Liver (tissue), 9 donors: Measurements from ENCODE around the gene OTOA. TPM values are rescaled to one million over a fixed set of nuclear protein-coding genes. Genes with fewer than 3 reads are reported as not detected.
"Not testable (repeated sequence)": the region's sequence is repeated elsewhere in the genome, so short reads cannot be mapped to it uniquely, and the experiment has no call there.

Experiments used
- DNase-seq: peaks from one replicate; pipeline ENCODE4 v3.0.0-alpha.2; 2017; ENCODE audit warnings: low spot score
- H3K27ac ChIP-seq, 2 donors: one replicate each; pipeline ENCODE4 v1.7.0; 2013; ENCODE audit warnings: inconsistent platforms in 2 of 2, low read length in 2 of 2, control low read depth in 1 of 2, low read depth in 1 of 2, mild to moderate bottlenecking in 1 of 2
- H3K27me3 ChIP-seq, 4 donors: one replicate each; pipeline versions ENCODE4 v1.6.1 to v1.7.0; 2013; ENCODE audit warnings: low read length in 3 of 4, inconsistent platforms in 1 of 4, mild to moderate bottlenecking in 1 of 4, moderate library complexity in 1 of 4; ENCODE audit not compliant: control insufficient read depth in 4 of 4, insufficient read depth in 4 of 4
- H3K36me3 ChIP-seq, 4 donors: one replicate each; pipeline versions ENCODE4 v1.6.1 to v1.7.0; 2013; ENCODE audit warnings: low read length in 3 of 4, mild to moderate bottlenecking in 3 of 4, low read depth in 1 of 4, moderate library complexity in 1 of 4; ENCODE audit not compliant: control insufficient read depth in 4 of 4, insufficient read depth in 3 of 4
- H3K4me1 ChIP-seq, 4 donors: one replicate each; pipeline versions ENCODE4 v1.6.1 to v1.7.0; 2013; ENCODE audit warnings: low read length in 3 of 4, mild to moderate bottlenecking in 3 of 4, moderate library complexity in 1 of 4; ENCODE audit not compliant: control insufficient read depth in 4 of 4, insufficient read depth in 4 of 4
- H3K4me3 ChIP-seq, 3 donors: one replicate each; pipeline versions ENCODE4 v1.6.1 to v1.7.0; 2013; ENCODE audit warnings: low read length in 3 of 3, control low read depth in 1 of 3, low read depth in 1 of 3, mild to moderate bottlenecking in 1 of 3
- H3K9ac ChIP-seq, 2 donors: one replicate each; pipeline ENCODE4 v1.7.0; 2013; ENCODE audit warnings: low read length in 2 of 2, mild to moderate bottlenecking in 2 of 2, moderate library complexity in 2 of 2, control low read depth in 1 of 2, low read depth in 1 of 2
- H3K9me3 ChIP-seq, 4 donors: one replicate each; pipeline versions ENCODE4 v1.6.1 to v1.7.0; 2013; ENCODE audit warnings: low read length in 3 of 4; ENCODE audit not compliant: control insufficient read depth in 4 of 4
- EGR1 ChIP-seq, 2 donors: IDR thresholded peaks; 2 replicates each; pipeline ENCODE4 v1.6.1; 2016 to 2018; ENCODE audit warnings: antibody characterized with exemption in 2 of 2, low read depth in 2 of 2
- FOXA1 ChIP-seq: IDR thresholded peaks from 2 replicates; pipeline ENCODE4 v1.6.1; 2016; ENCODE audit warnings: antibody characterized with exemption
- FOXA2 ChIP-seq: IDR thresholded peaks from 2 replicates; pipeline ENCODE4 v1.6.1; 2016; ENCODE audit warnings: antibody characterized with exemption
- GABPA ChIP-seq, 2 donors: IDR thresholded peaks in 1 of 2; conservative IDR thresholded peaks in 1 of 2; 2 replicates each; pipeline ENCODE4 v1.6.1; 2016; ENCODE audit warnings: antibody characterized with exemption in 2 of 2, mild to moderate bottlenecking in 1 of 2, moderate library complexity in 1 of 2
- HNF4A ChIP-seq, 2 donors: conservative IDR thresholded peaks; 2 replicates each; pipeline ENCODE4 v1.6.1; 2016; ENCODE audit warnings: antibody characterized with exemption in 2 of 2, mild to moderate bottlenecking in 2 of 2
- HNF4G ChIP-seq: IDR thresholded peaks from 2 replicates; pipeline ENCODE4 v1.6.1; 2016; ENCODE audit warnings: antibody characterized with exemption
- JUND ChIP-seq, 2 donors: IDR thresholded peaks; 2 replicates each; pipeline ENCODE4 v1.6.1; 2016; ENCODE audit warnings: antibody characterized with exemption in 2 of 2
- NR2F2 ChIP-seq: IDR thresholded peaks from 2 replicates; pipeline ENCODE4 v1.6.1; 2016; ENCODE audit warnings: antibody characterized with exemption
- RAD21 ChIP-seq, 2 donors: IDR thresholded peaks; 2 replicates each; pipeline ENCODE4 v1.6.1; 2016; ENCODE audit warnings: antibody characterized with exemption in 2 of 2, mild to moderate bottlenecking in 2 of 2
- RXRA ChIP-seq, 2 donors: IDR thresholded peaks; 2 replicates each; pipeline ENCODE4 v1.6.1; 2017 to 2018; ENCODE audit warnings: antibody characterized with exemption in 2 of 2, mild to moderate bottlenecking in 1 of 2
- SP1 ChIP-seq: IDR thresholded peaks from 2 replicates; pipeline ENCODE4 v1.6.1; 2018; ENCODE audit warnings: antibody characterized with exemption, mild to moderate bottlenecking
- TAF1 ChIP-seq: conservative IDR thresholded peaks from 2 replicates; pipeline ENCODE4 v1.6.1; 2016; ENCODE audit warnings: antibody characterized with exemption, mild to moderate bottlenecking
- YY1 ChIP-seq: IDR thresholded peaks from 2 replicates; pipeline ENCODE4 v1.6.1; 2016; ENCODE audit warnings: antibody characterized with exemption, mild to moderate bottlenecking
- WGBS: extraction: QIAGEN DNeasy Blood & Tissue Kit; methylation state at CpG from one replicate; pipeline ENCODE4 v1.1.7; 2013; 5-methylcytosine and 5-hydroxymethylcytosine counted together
- polyA plus RNA-seq, 2 donors: library from polyadenylated mRNA; stranded (reverse) in 1 of 2; unstranded in 1 of 2; fragments of 200-250 nt in 1 of 2; fragments of >200 nt in 1 of 2; fragmentation: Nextera tagmentation in 1 of 2; extraction: Ambion mirVana in 1 of 2; gene quantifications; one replicate each; pipeline versions ENCODE4 v1.2.1 to v1.2.3, GENCODE V29; 2013 to 2015
- total RNA-seq, 2 donors: library from RNA; depleted of rRNA; stranded (reverse); fragments of >200 nt; gene quantifications; one replicate each; pipeline ENCODE4 v1.2.3, GENCODE V29; 2014
- TF ChIP-seq, protein P1 (sequence below): IDR thresholded peaks from 2 replicates; pipeline ENCODE4 v1.6.1; 2016; ENCODE audit warnings: antibody characterized with exemption
- TF ChIP-seq, protein P2 (sequence below): IDR thresholded peaks from 2 replicates; pipeline ENCODE4 v1.6.1; 2016; ENCODE audit warnings: antibody characterized with exemption, mild to moderate bottlenecking
- TF ChIP-seq, protein P3 (sequence below): IDR thresholded peaks from 2 replicates; pipeline ENCODE4 v1.6.1; 2016; ENCODE audit warnings: antibody characterized with exemption
- TF ChIP-seq, protein P4 (sequence below): IDR thresholded peaks from 2 replicates; pipeline ENCODE4 v1.6.1; 2016; ENCODE audit warnings: antibody characterized with exemption
- donor health status: healthy.
- donor health status: healthy.
- donor health status: healthy.
- donor health status: healthy.
- donor health status: healthy.

Gene OTOA
- total and polyA plus RNA-seq, 4 donors = 0.05 to 0.17 (median 0.10) TPM

DNA sequence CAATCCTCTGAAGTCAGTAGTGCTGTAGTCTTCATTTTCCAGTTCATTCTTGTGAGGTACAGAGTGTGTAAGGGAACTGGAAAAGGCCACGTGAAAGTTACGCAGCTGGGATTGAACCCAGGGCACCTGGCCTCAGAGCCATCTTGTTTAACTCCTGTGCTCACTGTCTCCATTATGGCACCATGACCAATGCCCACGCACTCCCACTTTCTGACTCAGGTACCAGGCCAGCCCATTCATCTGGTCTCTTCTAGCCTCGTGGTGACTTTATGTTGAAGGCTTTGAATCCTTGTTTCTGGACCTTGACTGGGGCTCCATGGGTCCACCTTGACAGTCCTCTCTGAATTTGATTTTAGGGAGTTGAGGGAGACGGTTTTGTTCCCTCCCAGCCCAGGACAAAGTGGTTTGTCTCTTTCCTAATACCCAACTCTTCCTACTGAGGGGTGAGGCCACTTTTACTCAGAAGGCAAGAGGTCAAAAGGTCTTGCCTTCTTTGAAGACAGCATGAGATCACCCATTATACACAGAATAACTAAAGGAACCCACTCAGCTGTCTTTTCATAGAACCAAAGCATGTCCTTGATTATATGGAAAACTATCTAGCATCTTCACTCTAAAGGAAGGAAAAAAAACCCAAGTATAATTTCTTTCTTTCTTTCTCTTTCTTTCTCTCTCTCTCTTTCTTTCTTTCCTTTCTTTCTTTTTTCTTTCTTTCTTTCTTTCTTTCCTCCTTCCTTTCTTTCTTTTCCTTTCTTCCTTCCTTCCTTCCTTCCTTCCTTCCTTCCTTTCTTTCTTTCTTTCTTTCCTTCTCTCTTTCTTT is 50.0 kb downstream of the OTOA start:
- Histone ChIP-seq H3K9ac (no peak overlapping the region), H3K4me1 (peaks cover 0 to 1% (median 0%) of the 10 kb centered on the region in 4 donors), H3K27ac (no peak overlapping the region), H3K9me3 (no peaks in the 10 kb centered on the region), H3K27me3 (no peaks in the 10 kb centered on the region), H3K4me3 (no peak overlapping the region), H3K36me3 (no peaks in the 10 kb centered on the region)
- TF ChIP-seq, protein P1, sequence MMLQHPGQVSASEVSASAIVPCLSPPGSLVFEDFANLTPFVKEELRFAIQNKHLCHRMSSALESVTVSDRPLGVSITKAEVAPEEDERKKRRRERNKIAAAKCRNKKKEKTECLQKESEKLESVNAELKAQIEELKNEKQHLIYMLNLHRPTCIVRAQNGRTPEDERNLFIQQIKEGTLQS = no peak
- TF ChIP-seq FOXA2 (no peak), HNF4G (no peak), RXRA (IDR thresholded peaks at IDR 0.05) (no peak), YY1 (no peak), GABPA (IDR thresholded peaks at IDR 0.05 in 1 of 2, conservative IDR thresholded peaks at IDR 0.05 in 1 of 2) (no peak), RAD21 (IDR thresholded peaks at IDR 0.05) (no peak), NR2F2 (no peak), HNF4A (conservative IDR thresholded peaks at IDR 0.05) (no peak), SP1 (no peak), TAF1 (no peak)
- TF ChIP-seq, protein P2, sequence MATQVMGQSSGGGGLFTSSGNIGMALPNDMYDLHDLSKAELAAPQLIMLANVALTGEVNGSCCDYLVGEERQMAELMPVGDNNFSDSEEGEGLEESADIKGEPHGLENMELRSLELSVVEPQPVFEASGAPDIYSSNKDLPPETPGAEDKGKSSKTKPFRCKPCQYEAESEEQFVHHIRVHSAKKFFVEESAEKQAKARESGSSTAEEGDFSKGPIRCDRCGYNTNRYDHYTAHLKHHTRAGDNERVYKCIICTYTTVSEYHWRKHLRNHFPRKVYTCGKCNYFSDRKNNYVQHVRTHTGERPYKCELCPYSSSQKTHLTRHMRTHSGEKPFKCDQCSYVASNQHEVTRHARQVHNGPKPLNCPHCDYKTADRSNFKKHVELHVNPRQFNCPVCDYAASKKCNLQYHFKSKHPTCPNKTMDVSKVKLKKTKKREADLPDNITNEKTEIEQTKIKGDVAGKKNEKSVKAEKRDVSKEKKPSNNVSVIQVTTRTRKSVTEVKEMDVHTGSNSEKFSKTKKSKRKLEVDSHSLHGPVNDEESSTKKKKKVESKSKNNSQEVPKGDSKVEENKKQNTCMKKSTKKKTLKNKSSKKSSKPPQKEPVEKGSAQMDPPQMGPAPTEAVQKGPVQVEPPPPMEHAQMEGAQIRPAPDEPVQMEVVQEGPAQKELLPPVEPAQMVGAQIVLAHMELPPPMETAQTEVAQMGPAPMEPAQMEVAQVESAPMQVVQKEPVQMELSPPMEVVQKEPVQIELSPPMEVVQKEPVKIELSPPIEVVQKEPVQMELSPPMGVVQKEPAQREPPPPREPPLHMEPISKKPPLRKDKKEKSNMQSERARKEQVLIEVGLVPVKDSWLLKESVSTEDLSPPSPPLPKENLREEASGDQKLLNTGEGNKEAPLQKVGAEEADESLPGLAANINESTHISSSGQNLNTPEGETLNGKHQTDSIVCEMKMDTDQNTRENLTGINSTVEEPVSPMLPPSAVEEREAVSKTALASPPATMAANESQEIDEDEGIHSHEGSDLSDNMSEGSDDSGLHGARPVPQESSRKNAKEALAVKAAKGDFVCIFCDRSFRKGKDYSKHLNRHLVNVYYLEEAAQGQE = no peak
- TF ChIP-seq, protein P3, sequence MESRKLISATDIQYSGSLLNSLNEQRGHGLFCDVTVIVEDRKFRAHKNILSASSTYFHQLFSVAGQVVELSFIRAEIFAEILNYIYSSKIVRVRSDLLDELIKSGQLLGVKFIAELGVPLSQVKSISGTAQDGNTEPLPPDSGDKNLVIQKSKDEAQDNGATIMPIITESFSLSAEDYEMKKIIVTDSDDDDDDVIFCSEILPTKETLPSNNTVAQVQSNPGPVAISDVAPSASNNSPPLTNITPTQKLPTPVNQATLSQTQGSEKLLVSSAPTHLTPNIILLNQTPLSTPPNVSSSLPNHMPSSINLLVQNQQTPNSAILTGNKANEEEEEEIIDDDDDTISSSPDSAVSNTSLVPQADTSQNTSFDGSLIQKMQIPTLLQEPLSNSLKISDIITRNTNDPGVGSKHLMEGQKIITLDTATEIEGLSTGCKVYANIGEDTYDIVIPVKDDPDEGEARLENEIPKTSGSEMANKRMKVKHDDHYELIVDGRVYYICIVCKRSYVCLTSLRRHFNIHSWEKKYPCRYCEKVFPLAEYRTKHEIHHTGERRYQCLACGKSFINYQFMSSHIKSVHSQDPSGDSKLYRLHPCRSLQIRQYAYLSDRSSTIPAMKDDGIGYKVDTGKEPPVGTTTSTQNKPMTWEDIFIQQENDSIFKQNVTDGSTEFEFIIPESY = no peak
- no peak for DNase-seq
- WGBS = 88% methylated on average over 5 of the region's 5 CpGs

DNA sequence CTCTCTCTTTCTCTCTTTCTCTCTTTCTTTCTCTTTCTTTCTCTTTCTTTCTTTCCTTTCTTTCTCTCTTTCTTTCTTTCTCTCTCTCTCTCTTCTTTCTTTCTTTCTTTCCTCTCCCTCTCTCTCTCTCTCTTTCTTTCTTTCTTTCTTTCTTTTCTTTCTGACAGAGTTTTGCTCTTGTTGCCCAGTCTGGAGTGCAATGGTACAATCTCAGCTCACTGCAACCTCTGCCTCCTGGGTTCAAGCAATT is 50.5 kb downstream of the OTOA start:
- H3K9me3 ChIP-seq, H3K27ac ChIP-seq, H3K4me3 ChIP-seq, H3K4me1 ChIP-seq, DNase-seq, H3K36me3 ChIP-seq, H3K9ac ChIP-seq, H3K27me3 ChIP-seq: not testable (repeated sequence)

DNA sequence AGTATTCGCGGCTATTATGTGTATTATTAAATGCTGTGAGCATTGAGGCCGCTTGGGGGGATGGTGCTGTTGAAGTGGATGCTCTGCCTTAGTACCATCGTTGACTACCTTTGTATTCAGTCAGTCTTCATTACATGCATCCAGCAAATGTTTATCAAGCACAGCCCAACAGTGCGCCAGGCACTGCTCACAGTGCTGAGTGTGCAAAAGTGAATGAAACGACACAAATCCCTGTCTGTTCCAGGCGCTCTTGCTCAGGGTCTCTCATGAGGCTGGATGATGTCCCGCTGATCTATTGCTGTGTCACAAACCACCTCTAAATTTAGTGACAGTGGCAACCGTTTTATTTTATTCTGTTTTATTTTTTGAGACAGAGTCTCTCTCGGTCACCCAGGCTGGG is 53.8 kb downstream of the OTOA start:
- no peaks in the 10 kb centered on the region for H3K4me1 ChIP-seq
- H3K36me3 ChIP-seq = no peaks in the 10 kb centered on the region
- H3K9me3 ChIP-seq = no peaks in the 10 kb centered on the region
- no peak overlapping the region for H3K9ac ChIP-seq
- H3K27ac ChIP-seq = no peak overlapping the region
- WGBS = 76% methylated on average over 10 of the region's 10 CpGs
- H3K27me3 ChIP-seq = no peaks in the 10 kb centered on the region
- no peak for DNase-seq
- no peak overlapping the region for H3K4me3 ChIP-seq
- TF ChIP-seq HNF4A (conservative IDR thresholded peaks at IDR 0.05) (no peak), SP1 (no peak), JUND (IDR thresholded peaks at IDR 0.05) (no peak), HNF4G (no peak), NR2F2 (no peak), FOXA1 (no peak), EGR1 (IDR thresholded peaks at IDR 0.05; ENCODE audit: low read depth in 2 of 2) (no peak), FOXA2 (no peak), RXRA (IDR thresholded peaks at IDR 0.05) (no peak), YY1 (no peak)
- TF ChIP-seq, protein P2 = no peak
- TF ChIP-seq, protein P1 = no peak
- TF ChIP-seq, protein P4, sequence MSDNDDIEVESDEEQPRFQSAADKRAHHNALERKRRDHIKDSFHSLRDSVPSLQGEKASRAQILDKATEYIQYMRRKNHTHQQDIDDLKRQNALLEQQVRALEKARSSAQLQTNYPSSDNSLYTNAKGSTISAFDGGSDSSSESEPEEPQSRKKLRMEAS = no peak
